Endometrial microvascular endothelial cells (primary cell): ENCODE results near the gene CAPN1. TPM values are rescaled to one million over a fixed set of nuclear protein-coding genes. Genes with fewer than 3 reads are reported as not detected.
"Not testable (repeated sequence)": the region's sequence is repeated elsewhere in the genome, so short reads cannot be mapped to it uniquely, and the experiment has no call there.

ENCODE experiments used
- in situ Hi-C: cut with HindIII; loops from 2 replicates; pipeline ENCODE4 v1.10.0; 2017; ENCODE audit warnings: low sequenced_read_pairs, low pct_unique_long_range_greater_than_20kb; ENCODE audit errors: inconsistent ontology term
- total RNA-seq: library from RNA; depleted of rRNA; stranded (reverse); fragments of >200 nt; gene quantifications from one replicate; pipeline ENCODE4 v1.2.3, GENCODE V29; 2015; ENCODE audit errors: inconsistent ontology term

CAPN1 gene
- total RNA-seq, 1 donor from 2014 or later = 159 TPM

DNA sequence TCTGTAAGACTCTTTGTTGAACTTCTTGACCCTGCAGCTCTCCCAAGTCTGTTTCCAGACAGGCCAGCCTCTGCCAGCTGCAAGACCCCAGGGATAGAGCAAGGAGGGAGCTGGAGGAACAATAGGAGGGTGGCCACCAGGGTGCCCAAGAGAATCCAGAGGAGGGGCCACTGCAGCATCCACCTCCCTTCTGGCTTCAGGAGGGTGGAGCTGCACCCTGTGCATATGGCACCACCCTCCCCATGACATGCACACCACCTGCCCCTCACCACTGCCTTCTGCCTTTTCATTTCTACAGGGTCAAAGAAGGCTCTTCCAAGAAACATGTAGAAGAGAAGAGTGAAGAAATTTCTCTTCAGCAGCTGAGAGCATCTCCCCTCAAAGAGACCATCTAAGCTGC, 60.0 kb downstream of the CAPN1 start:
- in situ Hi-C loops = no loop called here

DNA sequence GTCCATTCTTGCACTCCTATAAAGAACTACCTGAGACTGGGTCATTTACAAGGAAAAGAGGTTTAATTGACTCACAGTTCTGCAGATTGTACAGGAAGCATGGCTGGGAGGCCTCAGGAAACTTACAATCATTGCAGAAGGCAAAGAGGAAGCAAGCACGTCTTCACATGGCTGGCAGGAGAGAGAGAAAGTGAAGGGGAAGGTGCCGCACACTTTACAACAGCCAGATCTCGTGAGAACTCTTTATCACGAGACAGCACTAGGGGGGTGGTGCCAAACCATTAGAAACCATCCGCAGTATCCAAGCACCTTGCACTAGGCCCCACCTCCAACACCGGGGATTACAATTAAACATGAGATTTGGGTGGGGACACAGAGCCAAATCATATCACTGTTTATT, 60.7 kb downstream of the CAPN1 start:
- in situ Hi-C loops = no loop called here

DNA sequence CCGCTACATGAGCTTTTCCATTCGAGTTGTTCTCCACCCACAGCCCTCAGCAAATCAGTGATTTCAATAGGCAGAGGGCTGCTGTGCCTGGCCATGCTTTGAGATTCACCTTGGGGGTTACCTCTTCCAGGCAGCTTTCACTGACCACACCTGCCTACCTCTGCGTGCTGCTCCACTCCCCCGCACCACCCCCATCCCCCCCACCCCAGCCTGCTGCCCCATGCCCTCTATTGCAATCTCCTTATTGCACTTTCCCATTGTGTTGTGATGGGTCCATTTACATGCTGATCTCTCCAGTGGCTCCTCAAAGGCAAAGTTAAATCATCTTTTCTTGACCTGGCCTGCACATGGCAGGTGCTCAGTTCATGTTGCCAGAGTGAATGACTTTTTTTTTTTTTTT, 62.1 kb downstream of the CAPN1 start:
- in situ Hi-C loops = no loop called here

DNA sequence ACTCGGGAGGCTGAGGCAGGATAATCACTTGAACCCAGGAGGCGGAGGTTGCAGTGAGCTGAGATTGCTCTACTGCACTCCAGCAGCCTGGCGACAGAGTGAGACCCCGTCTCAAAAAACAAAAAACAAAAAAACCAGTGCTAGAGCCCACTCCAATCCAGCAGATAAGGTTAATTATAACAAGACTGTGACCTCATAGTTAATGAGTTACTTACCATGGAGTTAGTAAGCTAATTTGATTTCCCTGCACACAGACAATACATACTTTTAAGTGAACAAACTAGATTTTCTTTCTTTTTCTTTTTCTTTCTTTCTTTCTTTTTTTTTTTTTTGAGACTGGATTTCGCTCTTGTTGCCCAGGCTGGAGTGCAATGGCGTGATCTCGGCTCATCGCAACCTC, 63.3 kb downstream of the CAPN1 start:
- in situ Hi-C loops = not testable (repeated sequence)

DNA sequence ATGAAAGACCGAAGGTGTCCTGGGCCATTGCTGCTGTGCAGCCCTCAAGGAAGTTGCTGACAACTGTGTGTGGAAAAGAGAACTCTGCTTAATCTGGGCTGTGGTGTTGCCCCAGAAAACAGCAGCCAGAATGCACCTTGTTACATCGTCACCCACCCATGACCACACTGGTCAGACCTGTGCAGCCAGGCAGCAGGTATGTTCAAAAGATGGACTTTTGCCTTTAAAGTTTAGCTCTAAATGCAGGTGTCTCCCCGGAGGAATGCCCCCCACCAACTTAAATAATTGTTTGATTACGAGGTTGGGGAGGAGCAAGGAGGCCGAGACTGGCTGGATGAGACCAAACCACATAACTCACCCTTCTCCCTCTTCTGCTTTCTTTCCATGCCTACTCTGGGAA, 64.8 kb downstream of the CAPN1 start:
- in situ Hi-C loops = no loop called here

DNA sequence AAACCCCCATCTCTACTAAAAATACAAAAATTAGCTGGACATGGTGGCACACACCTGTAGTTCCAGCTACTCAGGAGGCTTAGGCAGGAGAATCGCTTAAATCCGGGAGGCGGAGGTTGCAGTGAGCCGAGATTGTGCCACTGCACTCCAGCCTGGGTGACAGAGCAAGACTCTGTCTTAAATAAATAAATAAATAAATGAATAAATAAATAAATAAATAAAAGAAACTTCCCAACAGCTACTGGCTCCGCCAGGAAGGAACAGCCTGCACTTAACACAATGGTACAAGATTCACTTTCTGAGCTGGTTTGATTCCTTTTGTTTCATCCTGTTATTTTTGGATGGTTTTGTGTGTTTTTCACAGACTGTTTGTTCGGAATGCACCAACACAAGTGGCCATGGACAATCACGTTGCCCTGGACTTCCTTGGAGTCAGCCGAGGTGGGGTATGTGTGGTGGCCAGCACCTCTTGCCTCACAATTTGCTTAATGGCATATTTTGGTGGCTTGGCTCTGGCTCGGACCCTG, 66.5 kb downstream of the CAPN1 start:
- in situ Hi-C loops = not testable (repeated sequence)

DNA sequence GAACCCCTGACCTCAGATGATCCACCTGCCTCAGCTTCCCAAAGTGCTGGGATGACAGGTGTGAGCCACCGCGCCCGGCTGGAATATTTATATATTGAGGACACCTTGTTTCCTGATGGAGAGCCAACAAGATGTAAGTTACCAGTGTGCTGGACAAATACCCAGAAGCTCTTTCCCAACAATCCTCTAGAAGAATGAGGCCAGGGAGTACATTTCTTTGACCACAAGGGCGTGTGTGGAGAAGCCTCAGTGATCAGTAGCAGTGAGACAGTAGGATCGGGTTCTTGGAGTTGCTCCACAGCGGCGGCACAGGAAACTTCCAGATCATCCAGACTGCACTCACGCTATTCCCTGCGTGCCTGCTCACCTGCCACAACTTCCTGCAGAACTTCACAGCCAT, 69.7 kb downstream of the CAPN1 start:
- in situ Hi-C loops = no loop called here

DNA sequence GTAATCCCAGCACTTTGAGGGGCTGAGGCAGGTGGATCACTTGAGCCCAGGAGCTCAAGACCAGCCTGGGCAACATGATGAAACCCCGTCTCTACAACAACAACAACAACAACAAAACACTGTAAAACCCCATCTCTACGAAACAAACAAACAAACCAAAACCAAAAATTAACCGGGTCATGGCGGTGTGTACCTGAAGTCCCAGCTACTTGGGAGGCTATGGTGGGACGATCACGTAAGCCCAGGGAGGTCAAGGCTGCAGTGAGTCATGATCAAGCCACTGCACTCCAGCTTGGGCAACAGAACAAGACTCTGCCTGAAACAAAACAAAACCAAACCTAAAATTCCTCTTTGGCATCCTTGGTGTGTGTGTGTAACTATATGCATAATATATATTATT, 73.0 kb downstream of the CAPN1 start:
- in situ Hi-C loops = no loop called here

DNA sequence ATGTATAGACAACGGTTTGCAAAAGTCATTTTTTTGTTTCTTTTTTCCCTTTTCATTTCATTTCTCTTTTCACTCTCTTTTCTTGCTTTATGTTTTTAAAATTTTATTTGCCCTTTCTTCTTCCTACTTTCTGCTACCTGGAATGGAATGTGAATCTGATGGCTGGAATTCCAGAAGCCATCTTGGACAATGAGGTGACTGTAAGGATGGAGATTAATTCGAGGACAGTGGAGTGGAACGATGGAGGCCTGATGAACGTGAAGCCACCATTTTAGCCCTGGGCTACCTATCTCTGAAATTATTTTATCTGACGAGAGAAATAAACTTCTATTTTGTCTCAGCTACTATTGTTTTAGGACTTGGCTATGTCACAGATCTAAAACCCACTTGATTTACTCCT, 77.3 kb downstream of the CAPN1 start:
- in situ Hi-C loops = no loop called here

DNA sequence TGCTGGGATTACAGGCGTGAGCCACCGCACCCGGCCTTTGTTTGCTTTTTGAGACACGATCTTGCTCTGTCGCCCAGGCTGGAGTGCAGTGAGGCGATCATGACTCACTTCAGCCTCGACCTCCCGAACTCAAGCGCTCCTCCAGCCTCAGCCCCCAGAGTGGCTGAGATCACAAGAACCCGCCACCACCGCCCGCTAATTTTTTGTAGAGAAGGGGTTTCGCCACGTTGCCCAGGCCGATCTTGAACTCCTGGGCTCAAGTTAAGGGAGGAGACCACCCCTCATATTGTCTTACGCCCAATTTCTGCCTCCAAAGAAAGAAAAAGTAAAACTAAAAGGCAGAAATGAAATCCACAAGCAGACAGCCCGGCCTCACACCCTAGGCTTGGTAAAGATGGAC, 78.6 kb downstream of the CAPN1 start:
- in situ Hi-C loops = no loop called here

DNA sequence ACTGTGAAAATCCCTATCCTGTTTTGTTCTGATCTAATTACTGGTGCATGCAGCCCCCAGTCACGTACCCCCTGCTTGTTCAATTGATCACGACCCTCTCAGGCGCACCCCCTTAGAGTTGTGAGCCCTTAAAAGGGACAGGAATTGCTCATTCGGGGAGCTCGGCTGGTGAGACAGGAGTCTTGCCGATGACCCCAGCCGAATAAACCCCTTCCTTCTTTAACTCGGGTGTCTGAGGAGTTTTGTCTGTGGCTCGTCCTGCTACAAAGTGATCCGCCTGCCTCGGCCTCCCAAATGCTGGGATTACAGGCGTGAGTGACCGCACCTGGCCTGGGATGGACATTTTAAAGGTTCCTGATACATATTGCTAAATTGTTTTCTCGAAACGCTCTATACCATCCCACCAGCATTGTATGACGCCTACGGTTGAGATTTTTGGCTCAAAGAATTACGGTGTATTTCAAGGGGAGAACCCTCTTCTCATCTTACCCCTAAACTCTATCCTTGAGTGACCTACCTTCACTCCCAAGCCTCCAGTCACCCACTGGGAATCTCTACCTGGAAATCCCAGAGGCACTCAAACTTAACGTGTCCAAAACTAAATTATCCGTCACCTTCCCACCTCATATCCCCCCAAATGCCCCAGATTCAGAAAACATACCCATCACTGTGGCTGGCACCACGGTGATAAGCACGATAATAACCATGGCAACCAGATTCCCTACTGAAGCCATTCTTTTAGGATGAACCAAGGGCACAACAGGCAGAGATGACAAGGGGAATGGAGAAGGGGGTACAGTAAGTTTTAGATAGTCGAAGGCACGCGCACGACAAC, 79.2 kb downstream of the CAPN1 start:
- in situ Hi-C loops = no loop called here

Other genes starting within 250 kb of the CAPN1 start
- not detected for gene GPHA2, start 246.0 kb upstream of the CAPN1 start, total RNA-seq
- gene MAJIN, start 209.8 kb upstream of the CAPN1 start, total RNA-seq = not detected
- 2.8 TPM for gene BATF2, start 185.0 kb upstream of the CAPN1 start, total RNA-seq
- 92.0 TPM for gene ARL2, start 167.8 kb upstream of the CAPN1 start, total RNA-seq
- gene SNX15, start 154.5 kb upstream of the CAPN1 start, total RNA-seq = 17.7 TPM
- gene SAC3D1, start 140.7 kb upstream of the CAPN1 start, total RNA-seq = 17.8 TPM
- gene NAALADL1, start 123.4 kb upstream of the CAPN1 start, total RNA-seq = 13.3 TPM
- gene CDCA5, start 97.9 kb upstream of the CAPN1 start, total RNA-seq = 38.7 TPM
- gene ZFPL1, start 97.7 kb upstream of the CAPN1 start, total RNA-seq = 33.8 TPM
- 219 TPM for gene VPS51, start 85.7 kb upstream of the CAPN1 start, total RNA-seq
- gene TM7SF2, start 70.1 kb upstream of the CAPN1 start, total RNA-seq = 16.6 TPM
- gene ZNHIT2, start 64.2 kb upstream of the CAPN1 start, total RNA-seq = 16.1 TPM
- 393 TPM for gene FAU, start 59.8 kb upstream of the CAPN1 start, total RNA-seq
- gene MRPL49, start 59.6 kb upstream of the CAPN1 start, total RNA-seq = 56.2 TPM
- 33.2 TPM for gene SYVN1, start 47.4 kb upstream of the CAPN1 start, total RNA-seq
- not detected for gene SPDYC, start 11.7 kb upstream of the CAPN1 start, total RNA-seq
- gene POLA2, start 80.0 kb downstream of the CAPN1 start, total RNA-seq = 43.5 TPM
- 41.4 TPM for gene CDC42EP2, start 132.9 kb downstream of the CAPN1 start, total RNA-seq
- gene DPF2, start 151.9 kb downstream of the CAPN1 start, total RNA-seq = 44.1 TPM
- gene TIGD3, start 172.8 kb downstream of the CAPN1 start, total RNA-seq = not detected
- gene SLC25A45, start 200.7 kb downstream of the CAPN1 start, total RNA-seq = 2.8 TPM
- gene FRMD8, start 204.7 kb downstream of the CAPN1 start, total RNA-seq = 103 TPM
- 14.8 TPM for gene NEAT1, start 240.9 kb downstream of the CAPN1 start, total RNA-seq